DMS53 treated with DMSO at 0.1 percent for 48 hours (cell line): ENCODE data around the gene TRIO.

ENCODE experiments used
- DNase-seq: peaks from one replicate; lab custom pipeline; 2025; ENCODE audit not compliant: unreplicated experiment; lab: John Stamatoyannopoulos, UW

The TRIO gene

GRCh38 chr5:14467251-14467650, 324.1 kb downstream of the TRIO start:
- no peak for DNase-seq

- no peak for DNase-seq
Measured at GRCh38 chr5:14467886-14468285, 324.7 kb downstream of the TRIO start.

GRCh38 chr5:14469551-14470377, 326.6 kb downstream of the TRIO start:
- DNase-seq, result no peak

GRCh38 chr5:14471507-14471906, 328.4 kb downstream of the TRIO start:
- no peak for DNase-seq

GRCh38 chr5:14472986-14473567, 329.9 kb downstream of the TRIO start:
- no peak for DNase-seq

GRCh38 chr5:14475045-14475444, 331.9 kb downstream of the TRIO start:
- no peak for DNase-seq

- no peak for DNase-seq
Measured at GRCh38 chr5:14476786-14477435, 333.8 kb downstream of the TRIO start.

- no peak for DNase-seq
Measured at GRCh38 chr5:14479143-14479696, 336.1 kb downstream of the TRIO start.

- DNase-seq, result no peak
Measured at GRCh38 chr5:14481349-14481748, 338.2 kb downstream of the TRIO start.

GRCh38 chr5:14482085-14482484, 338.9 kb downstream of the TRIO start:
- no peak for DNase-seq

- DNase-seq, result no peak
Measured at GRCh38 chr5:14483504-14484157, 340.5 kb downstream of the TRIO start.

- DNase-seq, result no peak
Measured at GRCh38 chr5:14486486-14486885, 343.3 kb downstream of the TRIO start.

GRCh38 chr5:14486996-14487896, 344.1 kb downstream of the TRIO start:
- no peak for DNase-seq

- no peak for DNase-seq
Measured at GRCh38 chr5:14487897-14488570, 344.9 kb downstream of the TRIO start.

GRCh38 chr5:14488709-14489108, 345.6 kb downstream of the TRIO start:
- DNase-seq, result no peak

- no peak for DNase-seq
Measured at GRCh38 chr5:14489643-14490042, 346.5 kb downstream of the TRIO start.

GRCh38 chr5:14490309-14490711, 347.2 kb downstream of the TRIO start:
- no peak for DNase-seq

- DNase-seq, result no peak
Measured at GRCh38 chr5:14491015-14491915, 348.1 kb downstream of the TRIO start.
